HG03064 (cell line): ENCODE results near the gene DMXL1.

Experiments used
- ATAC-seq: cut with Tn5 transposase; IDR thresholded peaks from one replicate; pipeline ENCODE4 v1.9.1; 2021; ENCODE audit warnings: low read depth; ENCODE audit not compliant: unreplicated experiment

DMXL1 gene

DNA sequence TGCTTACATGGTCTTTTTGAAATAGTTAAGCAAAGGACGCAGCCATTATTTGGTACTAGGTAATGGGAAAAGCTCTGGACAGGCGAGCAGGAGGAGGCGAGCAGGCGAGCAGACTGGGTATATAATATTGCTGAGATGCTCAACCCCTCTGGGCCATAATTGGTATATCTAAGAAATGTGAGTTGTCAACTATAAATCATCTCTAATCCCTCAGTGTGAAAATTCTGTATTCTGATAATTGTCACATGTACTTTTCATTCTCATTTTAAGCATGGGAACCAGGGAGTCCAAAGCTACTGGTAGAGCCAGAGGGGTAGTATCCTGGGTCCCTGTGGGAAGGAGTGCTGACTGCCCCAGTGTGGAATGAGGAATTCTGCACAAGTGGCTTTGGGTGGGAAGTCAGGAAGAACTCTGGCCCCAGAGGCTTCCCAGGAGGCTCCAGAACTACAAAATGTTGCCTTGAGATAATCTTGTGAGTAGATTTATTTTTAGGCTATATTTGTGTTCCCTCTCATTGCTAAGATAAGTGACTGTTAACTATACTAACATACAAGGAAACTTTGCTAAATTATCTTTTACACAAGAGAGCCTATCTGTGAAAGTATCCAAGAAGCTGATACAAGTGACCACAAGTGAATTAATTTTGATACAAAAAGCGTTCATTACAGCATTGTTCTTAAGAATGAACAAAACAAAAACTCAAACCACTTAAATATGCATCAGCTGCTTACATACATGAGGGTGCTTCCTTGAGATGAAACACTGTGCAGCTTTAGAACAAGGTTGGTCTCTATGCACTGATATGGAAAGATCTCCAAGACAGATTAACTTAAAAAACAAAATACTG is 214.4 kb downstream of the DMXL1 start:
- ATAC-seq, result no peak

DNA sequence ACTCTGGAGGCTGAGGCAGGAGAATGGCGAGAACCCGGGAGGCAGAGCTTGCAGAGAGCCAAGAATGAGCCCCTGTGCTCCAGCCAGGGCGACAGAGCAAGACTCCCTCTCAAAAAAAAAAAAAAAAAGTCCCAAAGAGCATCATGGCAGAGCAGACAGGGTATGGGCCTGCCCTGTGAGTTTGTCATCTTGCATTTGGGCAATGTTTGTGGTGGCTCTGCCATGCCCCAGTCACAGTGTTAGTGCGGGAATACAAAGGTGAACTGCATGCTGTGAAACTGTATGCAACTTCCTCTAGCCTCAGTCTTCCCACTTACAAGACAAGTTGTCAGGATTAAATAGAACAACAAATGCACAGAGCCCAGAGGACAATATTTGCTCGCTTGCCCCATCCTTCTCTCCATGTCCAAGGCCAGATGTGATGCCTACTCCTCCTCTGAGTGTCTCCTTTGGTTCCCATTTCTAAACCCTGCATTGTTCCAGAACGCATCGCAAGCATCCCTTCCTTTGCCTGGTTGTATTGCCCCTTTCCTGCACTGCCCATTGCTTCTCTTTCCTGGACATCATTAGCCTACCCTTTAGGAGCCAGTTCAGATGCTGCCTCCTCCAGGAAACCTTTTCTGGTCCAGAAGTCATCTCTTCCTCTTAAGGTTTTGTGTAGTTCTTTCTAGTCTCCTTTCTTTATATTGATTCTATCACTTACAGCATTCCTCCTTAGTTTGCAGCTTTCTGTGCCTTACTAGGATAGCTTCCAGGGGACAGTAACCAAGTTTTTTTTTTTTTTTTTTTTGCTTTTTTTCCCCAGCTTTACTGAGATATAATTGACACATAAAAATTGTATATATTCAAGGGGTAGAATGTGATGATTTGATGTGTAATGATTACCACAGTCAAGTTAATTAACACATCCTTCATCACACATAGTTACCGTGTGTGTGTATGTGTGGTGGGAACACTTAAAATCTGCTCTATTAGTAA is 215.9 kb downstream of the DMXL1 start:
- no peak for ATAC-seq

DNA sequence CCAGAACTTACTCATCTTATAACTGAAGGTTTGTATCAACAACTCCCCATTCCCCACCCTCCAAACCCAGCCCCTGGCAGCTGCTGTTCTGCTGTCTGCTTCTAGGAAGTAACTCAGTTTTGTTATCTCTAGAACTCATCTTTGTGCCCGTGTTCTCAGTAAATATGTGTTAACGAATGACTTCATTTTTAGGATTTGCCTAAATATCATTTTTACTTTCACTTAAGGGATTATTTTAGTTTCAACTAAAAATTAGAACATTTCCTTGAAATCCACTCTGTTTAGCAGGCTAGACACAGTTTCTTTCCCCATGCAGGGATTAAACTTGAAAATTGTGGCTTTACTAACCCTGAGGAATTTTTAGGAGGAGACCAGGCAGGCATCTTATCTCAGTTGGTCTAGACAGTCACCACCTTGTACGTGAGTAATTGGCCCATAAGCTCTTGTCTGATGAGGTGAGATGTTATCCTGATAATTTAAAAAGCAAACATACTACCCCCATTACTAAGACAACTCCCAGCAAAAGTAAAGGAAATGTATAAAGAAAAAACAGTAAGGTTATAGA is 216.7 kb downstream of the DMXL1 start:
- ATAC-seq, result no peak

DNA sequence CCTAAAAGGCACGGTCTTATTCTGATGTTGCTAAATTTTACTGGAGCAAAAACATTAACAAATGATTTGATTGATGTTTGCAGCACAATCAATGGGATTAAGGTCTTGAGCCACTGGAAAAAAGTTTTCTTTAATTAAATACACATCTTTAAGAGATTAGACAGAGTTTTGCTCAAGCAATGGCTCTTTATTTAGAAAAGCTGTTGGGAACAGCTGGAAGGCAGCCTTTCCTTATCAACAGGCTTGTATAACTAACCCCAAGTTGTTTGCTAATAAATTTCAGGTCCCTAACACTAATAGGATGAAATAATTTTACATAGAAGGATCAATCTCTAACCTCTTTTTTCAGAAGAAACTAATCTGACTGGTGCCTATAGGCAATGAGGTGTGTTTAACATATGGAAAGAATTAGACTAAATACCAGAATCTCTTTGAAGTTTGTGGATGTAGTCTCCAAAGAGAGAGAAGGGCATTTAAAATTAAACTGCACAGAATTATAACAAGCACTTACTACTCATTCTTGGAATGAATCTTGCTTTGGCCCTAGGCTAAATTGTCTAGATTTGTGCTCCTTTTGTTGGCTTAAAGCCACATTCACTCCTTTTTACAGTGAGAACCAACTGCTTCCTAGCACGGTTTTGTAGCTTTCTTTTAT is 217.6 kb downstream of the DMXL1 start:
- no peak for ATAC-seq

DNA sequence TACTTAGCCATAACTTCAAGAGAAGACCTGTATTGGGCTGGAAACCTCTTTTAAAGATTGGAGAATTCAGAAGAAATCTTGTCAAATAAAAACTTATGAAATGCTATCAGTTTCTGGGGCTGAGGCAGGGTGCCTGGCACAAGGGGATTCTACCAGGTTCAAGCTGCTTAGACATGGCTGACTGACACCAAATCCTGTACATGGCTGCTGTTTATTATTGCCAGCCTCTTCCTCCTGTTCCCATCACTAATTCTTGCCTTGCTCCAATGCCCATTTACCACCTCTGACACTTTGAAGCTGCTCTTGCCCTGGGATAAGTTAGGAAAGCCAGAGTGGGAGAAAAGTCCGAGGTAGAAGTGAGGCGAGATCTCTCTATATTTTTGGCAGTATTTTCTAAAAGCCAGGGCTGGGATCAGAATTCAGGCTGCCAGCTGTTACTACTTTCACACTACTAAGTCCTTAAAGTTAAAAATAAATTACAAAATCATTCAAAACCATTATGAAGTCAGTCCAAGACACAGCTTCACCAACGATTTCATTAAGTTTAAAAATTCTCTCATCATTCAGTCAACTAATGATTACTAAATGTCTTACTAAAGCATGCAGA is 218.7 kb downstream of the DMXL1 start:
- ATAC-seq, result no peak

DNA sequence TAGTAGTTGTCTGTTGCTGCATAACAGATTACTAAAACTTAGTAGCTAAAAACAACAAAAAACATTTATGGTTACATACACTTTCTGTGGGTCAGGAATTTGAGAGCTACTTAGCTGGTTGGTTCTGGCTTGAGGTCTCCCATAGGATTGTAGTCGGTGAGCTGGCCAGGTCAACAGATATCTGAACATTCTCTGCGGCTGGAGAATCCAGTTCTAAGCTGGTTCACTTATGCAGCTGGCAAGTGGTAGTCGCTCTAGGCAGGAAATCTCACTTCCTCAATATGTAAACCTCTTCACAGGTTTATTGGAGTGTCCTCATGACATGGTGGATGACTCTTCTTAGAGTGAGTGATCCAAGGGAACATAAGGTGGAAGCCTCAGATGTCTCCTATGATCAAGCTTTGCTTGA is 219.3 kb downstream of the DMXL1 start:
- ATAC-seq, result peak; percentile 85

DNA sequence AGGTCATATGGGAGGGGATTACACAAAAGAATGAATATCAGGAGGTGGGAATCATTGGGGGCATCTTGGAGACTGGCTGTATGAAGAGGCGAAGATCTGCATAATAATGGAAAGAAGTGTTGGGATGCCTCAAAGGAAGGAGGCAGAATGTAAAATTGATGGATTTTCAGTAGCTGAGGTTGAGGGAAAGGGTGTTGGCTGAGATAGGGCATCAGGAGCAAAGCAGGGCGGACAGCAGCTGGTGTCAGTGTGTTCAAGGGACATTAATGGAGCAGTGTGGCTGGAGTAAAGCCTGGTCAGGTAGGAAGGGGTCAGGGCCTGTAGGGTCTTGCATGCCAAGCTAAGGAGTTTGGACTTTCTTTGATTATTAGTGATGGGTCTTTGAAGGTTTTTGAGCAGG is 219.7 kb downstream of the DMXL1 start:
- ATAC-seq, result no peak

DNA sequence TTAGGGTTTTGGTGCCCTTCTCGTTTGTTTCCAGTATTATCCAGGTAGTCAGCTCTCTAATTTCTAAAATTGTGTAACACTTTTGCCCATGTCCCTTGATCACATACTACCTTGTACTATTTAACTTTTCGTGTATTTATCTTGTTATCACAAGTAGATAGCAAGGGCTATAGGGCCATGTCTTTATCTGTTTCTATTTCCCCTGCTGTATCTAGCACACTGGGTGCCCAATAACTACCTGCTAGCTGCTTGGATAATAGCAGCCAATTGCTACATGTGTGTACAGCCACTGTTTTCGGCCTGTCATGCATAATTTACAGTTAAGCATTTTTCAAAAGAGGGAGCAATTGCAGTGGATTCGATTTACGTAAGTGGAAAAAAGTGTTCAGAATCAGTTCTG is 220.2 kb downstream of the DMXL1 start:
- ATAC-seq, result no peak

DNA sequence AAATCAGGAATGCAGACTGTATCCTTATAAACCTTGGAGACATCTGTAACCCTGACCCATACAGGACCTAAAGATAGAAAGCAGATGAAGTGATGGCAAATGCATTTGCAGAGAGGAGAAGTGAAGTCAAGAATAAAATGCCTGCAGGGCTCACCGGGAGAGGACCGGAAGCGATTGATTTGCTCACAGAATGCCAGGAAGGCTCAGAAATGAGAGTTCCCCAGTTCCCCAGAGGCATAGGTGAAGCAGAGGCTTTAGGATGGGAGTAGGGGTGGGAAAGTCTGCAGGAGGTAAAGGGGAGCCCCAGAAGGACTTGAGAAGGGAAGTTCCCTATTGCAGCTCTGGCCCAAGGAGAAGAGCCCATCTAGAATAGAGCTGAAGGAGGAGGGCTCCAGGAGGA is 221.0 kb downstream of the DMXL1 start:
- no peak for ATAC-seq

DNA sequence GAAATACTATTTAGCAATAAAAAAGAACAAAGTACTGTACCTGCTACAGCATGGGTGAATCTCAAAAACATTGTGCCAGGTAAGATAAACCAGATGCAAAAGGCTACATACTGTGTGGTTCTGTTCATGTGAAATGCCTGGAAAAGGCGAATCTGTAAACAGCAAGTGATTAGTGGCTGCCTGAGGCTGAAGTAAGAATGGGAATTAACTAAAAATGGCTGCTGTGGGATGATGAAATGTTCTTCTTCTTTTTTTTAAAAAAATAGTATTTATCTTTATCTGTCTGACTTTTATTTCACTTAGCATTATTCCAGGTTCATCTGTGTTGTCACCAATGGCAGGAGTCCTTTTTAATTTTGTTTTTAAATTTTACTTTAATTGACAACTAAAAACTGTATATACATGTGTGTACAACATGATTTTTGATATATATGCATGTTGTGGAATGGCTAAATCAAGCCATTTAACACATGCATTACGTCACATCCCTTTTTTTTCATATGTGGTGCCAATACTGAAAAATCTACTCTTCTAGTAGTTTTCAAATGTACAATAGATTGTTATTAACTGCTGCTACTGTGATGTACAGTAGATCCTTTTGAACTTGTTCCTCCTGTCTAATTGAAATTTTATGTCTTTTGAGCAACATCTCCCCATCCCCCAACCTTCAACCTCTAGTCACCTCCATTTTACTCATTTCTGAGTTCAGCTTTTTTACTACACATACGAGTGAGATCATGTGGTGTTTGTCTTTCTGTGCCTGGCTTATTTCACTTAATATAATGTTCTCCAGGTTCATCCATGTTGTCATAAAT is 222.0 kb downstream of the DMXL1 start:
- ATAC-seq, result no peak

DNA sequence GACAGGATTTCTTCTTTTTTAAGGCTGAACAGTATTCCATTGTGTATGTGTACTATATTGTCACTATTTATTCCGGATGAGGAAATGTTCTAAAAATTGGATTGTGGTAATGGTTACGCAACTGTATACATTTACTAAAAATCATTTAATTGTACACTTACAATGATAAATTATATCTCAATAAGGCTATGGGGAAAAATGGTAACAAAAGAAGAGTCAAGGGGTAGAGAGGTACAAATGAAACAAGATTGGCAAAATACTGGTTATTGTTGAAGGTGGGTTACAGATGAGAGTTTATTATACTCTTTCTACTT is 222.6 kb downstream of the DMXL1 start:
- ATAC-seq, result no peak
